HepG2 (cell line): Measurements from ENCODE around the gene LST1. TPM values are rescaled to one million over a fixed set of nuclear protein-coding genes. Genes with fewer than 3 reads are reported as not detected.

Experiments
- ETV6 ChIP-seq: sonication (generic); formaldehyde crosslinking; conservative IDR thresholded peaks from 2 replicates; pipeline ENCODE4 v1.4.0; 2020; ENCODE audit warnings: missing genetic modification reagents
- FOXC1 ChIP-seq: sonication (generic); formaldehyde crosslinking; IDR thresholded peaks from 2 replicates; pipeline ENCODE4 v1.8.0; 2022; ENCODE audit warnings: mild to moderate bottlenecking, missing genetic modification reagents, borderline replicate concordance
- HIVEP1 ChIP-seq: sonication (generic); formaldehyde crosslinking; IDR thresholded peaks from 2 replicates; pipeline ENCODE4 v1.4.0; 2020; ENCODE audit warnings: mild to moderate bottlenecking, missing genetic modification reagents
- KDM5A ChIP-seq: fragments of 200-600 bp; sonication (generic); IDR thresholded peaks from 2 replicates; pipeline ENCODE4 v1.7.0; 2018; ENCODE audit warnings: antibody characterized with exemption, mild to moderate bottlenecking, low read length, borderline replicate concordance
- KLF11 ChIP-seq: IDR thresholded peaks from 2 replicates; pipeline ENCODE4 v1.6.1; 2016; ENCODE audit warnings: missing compliant biosample characterization
- PRPF4 ChIP-seq: fragments of 200-400 bp; formaldehyde crosslinking; IDR thresholded peaks from 2 replicates; pipeline ENCODE4 v1.6.1; 2016; ENCODE audit warnings: low read length, low read depth; ENCODE audit not compliant: poor library complexity, severe bottlenecking
- SYNCRIP ChIP-seq: fragments of 200-400 bp; formaldehyde crosslinking; IDR thresholded peaks from 2 replicates; pipeline ENCODE4 v1.6.1; 2018; ENCODE audit warnings: mild to moderate bottlenecking, low read depth, low read length; ENCODE audit not compliant: insufficient read depth
- ZBTB1 ChIP-seq: sonication (generic); formaldehyde crosslinking; IDR thresholded peaks from 2 replicates; pipeline ENCODE4 v1.4.0; 2020; ENCODE audit warnings: missing genetic modification reagents, borderline replicate concordance
- ZBTB7A ChIP-seq: sonication (generic); formaldehyde crosslinking; IDR thresholded peaks from 2 replicates; pipeline ENCODE4 v1.8.0; 2022; ENCODE audit warnings: mild to moderate bottlenecking, missing genetic modification reagents
- ZNF121 ChIP-seq: sonication (generic); formaldehyde crosslinking; IDR thresholded peaks from 2 replicates; pipeline ENCODE4 v1.5.0; 2020; ENCODE audit warnings: mild to moderate bottlenecking, missing genetic modification reagents
- ZNF142 ChIP-seq: sonication (generic); formaldehyde crosslinking; IDR thresholded peaks from 2 replicates; pipeline ENCODE4 v1.4.0; 2020; ENCODE audit warnings: missing genetic modification reagents
- ZNF234 ChIP-seq: sonication (generic); formaldehyde crosslinking; conservative IDR thresholded peaks from 2 replicates; pipeline ENCODE4 v1.5.1; 2020; ENCODE audit warnings: mild to moderate bottlenecking, missing genetic modification reagents
- ZNF275 ChIP-seq: sonication (generic); formaldehyde crosslinking; IDR thresholded peaks from 2 replicates; pipeline ENCODE4 v1.8.0; 2022; ENCODE audit warnings: missing genetic modification reagents, mild to moderate bottlenecking, inconsistent platforms, borderline replicate concordance
- ZNF546 ChIP-seq: sonication (generic); formaldehyde crosslinking; conservative IDR thresholded peaks from 2 replicates; pipeline ENCODE4 v1.8.1; 2023; ENCODE audit warnings: mild to moderate bottlenecking, missing genetic modification reagents
- polyA plus RNA-seq, 8 experiments: library from polyadenylated mRNA; depleted of rRNA in 3 of 8; stranded (reverse) in 7 of 8; unstranded in 1 of 8; fragments of >200 nt; fragmentation: Illumina TruSeq in 4 of 8; extraction: Trizol in 4 of 8; gene quantifications; 2 replicates each; pipeline versions ENCODE4 v1.2.1 to v1.2.3, GENCODE V29; 2011 to 2016; ENCODE audit warnings: low read depth in 4 of 8, missing spikeins in 1 of 8, mixed read lengths in 1 of 8; ENCODE audit not compliant: insufficient read depth in 1 of 8
- total RNA-seq, 5 experiments: library from RNA; depleted of rRNA; stranded (reverse); fragments of >200 nt; fragmentation: Illumina TruSeq; extraction: Trizol; gene quantifications; 2 replicates each; pipeline ENCODE4 v1.2.3, GENCODE V29; 2016; ENCODE audit warnings: low read depth in 1 of 5
- TF ChIP-seq, protein P1 (sequence below): sonication (generic); formaldehyde crosslinking; IDR thresholded peaks from 2 replicates; pipeline ENCODE4 v1.8.1; 2023; ENCODE audit warnings: mild to moderate bottlenecking, inconsistent platforms, moderate library complexity, missing genetic modification reagents, borderline replicate concordance
- TF ChIP-seq, protein P2 (sequence below): sonication (generic); formaldehyde crosslinking; IDR thresholded peaks from 2 replicates; pipeline ENCODE4 v1.9.0; 2022; ENCODE audit warnings: low read depth, missing genetic modification reagents

The LST1 gene
- total and polyA plus RNA-seq, 2 of the 13 experiments (the other 11 are each of a cell fraction or from before 2014, with no cell fraction given) = not detected

GRCh38 chr6:31620586-31621319 is 34.7 kb downstream of the LST1 start, which contains the start of gene PRRC2A (continued):
- TF ChIP-seq KDM5A (peak; percentile 68), ZNF275 (no peak), ZNF121 (CRISPR knock-in tag) (peak; percentile 76), ZNF234 (CRISPR knock-in tag) (0 out of 2 replicates have a peak, but pooled peaks have one; percentile 89), FOXC1 (CRISPR knock-in tag) (no peak), HIVEP1 (CRISPR knock-in tag) (peak; percentile 75; the same call in 1 of the 2 replicates), ZNF142 (CRISPR knock-in tag) (no peak), SYNCRIP (no peak), ZNF546 (no peak), ZBTB7A (CRISPR knock-in tag) (no peak), ZBTB1 (CRISPR knock-in tag) (no peak; the same call in 1 of the 2 replicates), PRPF4 (no peak), ETV6 (CRISPR knock-in tag) (peak; percentile 45; the same call in 1 of the 2 replicates), KLF11 (CRISPR knock-in tag) (no peak)
- TF ChIP-seq, protein P1, sequence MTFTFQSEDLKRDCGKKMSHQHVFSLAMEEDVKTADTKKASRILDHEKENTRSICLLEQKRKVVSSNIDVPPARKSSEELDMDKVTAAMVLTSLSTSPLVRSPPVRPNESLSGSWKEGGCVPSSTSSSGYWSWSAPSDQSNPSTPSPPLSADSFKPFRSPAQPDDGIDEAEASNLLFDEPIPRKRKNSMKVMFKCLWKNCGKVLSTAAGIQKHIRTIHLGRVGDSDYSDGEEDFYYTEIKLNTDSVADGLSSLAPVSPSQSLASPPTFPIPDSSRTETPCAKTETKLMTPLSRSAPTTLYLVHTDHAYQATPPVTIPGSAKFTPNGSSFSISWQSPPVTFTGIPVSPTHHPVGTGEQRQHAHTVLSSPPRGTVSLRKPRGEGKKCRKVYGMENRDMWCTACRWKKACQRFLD = no peak; the same call in 1 of the 2 replicates
- TF ChIP-seq, protein P2, sequence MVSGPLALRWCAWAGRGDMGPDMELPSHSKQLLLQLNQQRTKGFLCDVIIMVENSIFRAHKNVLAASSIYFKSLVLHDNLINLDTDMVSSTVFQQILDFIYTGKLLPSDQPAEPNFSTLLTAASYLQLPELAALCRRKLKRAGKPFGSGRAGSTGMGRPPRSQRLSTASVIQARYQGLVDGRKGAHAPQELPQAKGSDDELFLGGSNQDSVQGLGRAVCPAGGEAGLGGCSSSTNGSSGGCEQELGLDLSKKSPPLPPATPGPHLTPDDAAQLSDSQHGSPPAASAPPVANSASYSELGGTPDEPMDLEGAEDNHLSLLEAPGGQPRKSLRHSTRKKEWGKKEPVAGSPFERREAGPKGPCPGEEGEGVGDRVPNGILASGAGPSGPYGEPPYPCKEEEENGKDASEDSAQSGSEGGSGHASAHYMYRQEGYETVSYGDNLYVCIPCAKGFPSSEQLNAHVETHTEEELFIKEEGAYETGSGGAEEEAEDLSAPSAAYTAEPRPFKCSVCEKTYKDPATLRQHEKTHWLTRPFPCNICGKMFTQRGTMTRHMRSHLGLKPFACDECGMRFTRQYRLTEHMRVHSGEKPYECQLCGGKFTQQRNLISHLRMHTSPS (CRISPR knock-in tag) = no peak
